Mesothelial cell of epicardium (in vitro differentiated cells): ENCODE results near the gene VSIG10L2. TPM values are rescaled to one million over a fixed set of nuclear protein-coding genes. Genes with fewer than 3 reads are reported as not detected.

ENCODE experiments used
- DNase-seq, 2 experiments: peaks; one replicate each; pipeline ENCODE4 v3.0.0; 2021; ENCODE audit warnings: low spot score in 2 of 2; ENCODE audit not compliant: unreplicated experiment in 2 of 2
- H3K27ac Mint-ChIP-seq: 2 replicates; pipeline ENCODE4 v1.8.0; 2021; ENCODE audit warnings: mixed read lengths
- H3K27me3 Mint-ChIP-seq: 2 replicates; pipeline ENCODE4 v1.8.0; 2021; ENCODE audit warnings: low read depth, mixed read lengths
- H3K36me3 Mint-ChIP-seq: 2 replicates; pipeline ENCODE4 v1.8.0; 2021; ENCODE audit warnings: mixed read lengths
- H3K4me1 Mint-ChIP-seq: 2 replicates; pipeline ENCODE4 v1.8.0; 2021; ENCODE audit warnings: mixed read lengths
- H3K4me3 Mint-ChIP-seq: 2 replicates; pipeline ENCODE4 v1.8.0; 2021; ENCODE audit warnings: mild to moderate bottlenecking, moderate library complexity, mixed read lengths
- H3K9me3 Mint-ChIP-seq: 2 replicates; pipeline ENCODE4 v1.8.0; 2021; ENCODE audit warnings: mixed read lengths
- total RNA-seq: library from RNA; stranded (reverse); gene quantifications from 3 replicates; pipeline ENCODE4 v1.2.1, GENCODE V29; 2021
- TF ChIP-seq, protein P1 (sequence below): fragments of 200-600 bp; sonication (generic); IDR thresholded peaks from one replicate; pipeline ENCODE4 v1.5.0; 2021; ENCODE audit warnings: antibody characterized with exemption; ENCODE audit not compliant: unreplicated experiment

VSIG10L2 gene
- total RNA-seq, 1 donor from 2014 or later = not detected

DNA sequence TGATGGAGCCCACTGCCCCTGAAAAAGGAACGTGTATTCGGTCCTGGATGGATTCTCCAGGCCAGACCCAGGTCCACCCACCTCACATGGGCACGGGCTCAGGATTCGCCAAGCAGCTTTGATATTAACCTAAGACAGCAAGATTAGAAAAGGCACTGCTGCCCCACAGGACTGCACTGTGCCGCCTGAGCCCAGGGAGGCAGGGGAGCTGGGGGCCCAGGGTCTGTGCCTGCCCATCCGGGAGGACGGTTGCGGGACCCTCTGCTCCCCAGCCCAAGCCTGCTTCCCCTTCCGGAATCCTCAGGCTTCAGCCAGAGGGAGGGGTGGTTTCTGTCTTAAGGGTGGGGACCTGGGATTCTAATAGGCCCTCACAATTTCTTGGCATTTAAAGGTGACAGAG lies 13.5 kb upstream of the VSIG10L2 start:
- no peak for DNase-seq
- TF ChIP-seq, protein P1, sequence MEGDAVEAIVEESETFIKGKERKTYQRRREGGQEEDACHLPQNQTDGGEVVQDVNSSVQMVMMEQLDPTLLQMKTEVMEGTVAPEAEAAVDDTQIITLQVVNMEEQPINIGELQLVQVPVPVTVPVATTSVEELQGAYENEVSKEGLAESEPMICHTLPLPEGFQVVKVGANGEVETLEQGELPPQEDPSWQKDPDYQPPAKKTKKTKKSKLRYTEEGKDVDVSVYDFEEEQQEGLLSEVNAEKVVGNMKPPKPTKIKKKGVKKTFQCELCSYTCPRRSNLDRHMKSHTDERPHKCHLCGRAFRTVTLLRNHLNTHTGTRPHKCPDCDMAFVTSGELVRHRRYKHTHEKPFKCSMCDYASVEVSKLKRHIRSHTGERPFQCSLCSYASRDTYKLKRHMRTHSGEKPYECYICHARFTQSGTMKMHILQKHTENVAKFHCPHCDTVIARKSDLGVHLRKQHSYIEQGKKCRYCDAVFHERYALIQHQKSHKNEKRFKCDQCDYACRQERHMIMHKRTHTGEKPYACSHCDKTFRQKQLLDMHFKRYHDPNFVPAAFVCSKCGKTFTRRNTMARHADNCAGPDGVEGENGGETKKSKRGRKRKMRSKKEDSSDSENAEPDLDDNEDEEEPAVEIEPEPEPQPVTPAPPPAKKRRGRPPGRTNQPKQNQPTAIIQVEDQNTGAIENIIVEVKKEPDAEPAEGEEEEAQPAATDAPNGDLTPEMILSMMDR = no peak
- Mint-ChIP-seq H3K27me3 (peaks cover 2% of the 10 kb centered on the region), H3K4me1 (peaks cover 39% of the 10 kb centered on the region), H3K36me3 (no peaks in the 10 kb centered on the region), H3K27ac (no peak overlapping the region), H3K9me3 (no peaks in the 10 kb centered on the region), H3K4me3 (no peak overlapping the region)

DNA sequence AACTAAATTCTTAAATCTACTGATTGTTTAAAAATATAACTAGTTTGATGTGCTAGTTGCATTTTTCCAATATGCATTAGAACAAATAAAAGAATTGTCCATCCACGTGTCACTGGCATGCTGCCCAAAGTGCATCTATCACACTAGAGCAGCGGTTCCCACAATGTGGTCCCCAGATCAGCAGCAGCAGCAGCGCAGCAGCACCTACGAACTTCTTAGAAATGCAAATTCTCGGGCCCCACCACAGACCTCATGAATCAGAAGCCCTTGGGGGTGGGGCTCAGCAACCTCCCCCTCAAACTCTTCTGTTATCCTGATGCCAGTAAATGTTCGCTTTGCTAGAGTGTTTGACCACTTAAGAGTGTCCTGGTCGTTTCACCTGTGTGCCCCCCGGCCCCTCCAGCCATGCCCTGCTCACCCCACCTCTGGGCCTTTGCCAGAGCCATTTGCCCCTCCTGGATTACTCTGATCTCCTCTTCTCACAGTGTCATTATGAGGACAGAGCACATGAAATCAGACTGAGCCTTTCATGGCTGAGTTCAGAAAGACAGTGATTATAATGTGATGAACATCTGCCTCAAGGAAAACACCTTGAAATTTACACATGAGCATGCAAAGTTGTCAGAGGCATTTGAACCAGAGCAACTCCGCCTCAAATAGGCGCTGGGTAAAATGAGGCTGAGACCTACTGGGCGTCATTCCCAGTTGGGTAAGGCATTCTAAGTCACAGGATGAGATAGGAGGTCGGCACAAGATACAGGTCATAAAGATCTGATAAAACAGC lies 12.6 kb upstream of the VSIG10L2 start:
- DNase-seq = no peak
- H3K4me3 Mint-ChIP-seq = no peak overlapping the region
- no peak overlapping the region for H3K27ac Mint-ChIP-seq
- H3K27me3 Mint-ChIP-seq = peaks cover 2% of the 10 kb centered on the region
- no peaks in the 10 kb centered on the region for H3K9me3 Mint-ChIP-seq
- no peaks in the 10 kb centered on the region for H3K36me3 Mint-ChIP-seq
- H3K4me1 Mint-ChIP-seq = peaks cover 44% of the 10 kb centered on the region
- TF ChIP-seq, protein P1 = no peak

DNA sequence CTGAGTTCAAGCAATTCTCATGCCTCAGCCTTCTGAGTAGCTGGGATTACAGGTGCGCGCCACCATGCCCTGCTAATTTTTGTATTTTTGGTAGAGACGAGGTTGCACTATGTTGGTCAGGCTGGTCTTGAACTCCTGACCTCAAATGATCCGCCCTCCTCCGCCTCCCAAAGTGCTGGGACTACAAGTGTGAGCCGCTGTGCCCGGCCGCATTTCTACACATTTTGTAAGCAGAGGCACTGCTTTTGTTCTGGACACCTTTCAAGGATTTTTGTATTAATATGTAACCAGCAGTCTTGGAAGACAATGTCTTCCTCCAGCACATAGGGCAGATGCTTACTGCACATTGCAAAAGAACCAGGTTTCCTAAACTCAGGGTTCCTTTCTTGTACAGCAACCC lies 11.4 kb upstream of the VSIG10L2 start:
- Mint-ChIP-seq H3K4me3 (no peak overlapping the region), H3K36me3 (no peaks in the 10 kb centered on the region), H3K9me3 (no peaks in the 10 kb centered on the region), H3K4me1 (peaks cover 53% of the 10 kb centered on the region), H3K27ac (no peak overlapping the region), H3K27me3 (peaks cover 2% of the 10 kb centered on the region)
- DNase-seq = no peak
- TF ChIP-seq, protein P1 = no peak

DNA sequence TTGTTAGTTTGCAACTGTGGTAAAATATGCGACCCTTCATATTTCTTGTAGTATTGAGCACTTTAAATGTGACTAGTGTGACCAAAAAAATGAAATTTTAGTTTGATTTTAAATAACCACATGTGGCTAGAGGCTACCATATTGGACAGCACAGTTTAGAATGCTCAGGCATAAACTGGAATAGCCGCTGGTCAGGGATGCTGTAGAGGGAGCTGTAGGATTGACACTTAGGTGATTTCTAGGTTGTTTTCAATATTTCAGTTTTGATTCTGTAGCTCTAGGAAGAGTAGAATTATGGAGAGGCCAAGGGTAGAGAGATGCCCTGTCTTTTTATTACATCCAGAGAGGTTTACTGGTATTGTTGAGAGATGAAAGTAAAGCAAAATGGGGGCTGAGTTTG lies 10.8 kb upstream of the VSIG10L2 start:
- Mint-ChIP-seq H3K4me3 (no peak overlapping the region), H3K27ac (peak overlapping the region; percentile 59), H3K36me3 (no peaks in the 10 kb centered on the region), H3K4me1 (peaks cover 53% of the 10 kb centered on the region), H3K27me3 (peaks cover 2% of the 10 kb centered on the region), H3K9me3 (no peaks in the 10 kb centered on the region)
- DNase-seq = no peak
- TF ChIP-seq, protein P1 = no peak

DNA sequence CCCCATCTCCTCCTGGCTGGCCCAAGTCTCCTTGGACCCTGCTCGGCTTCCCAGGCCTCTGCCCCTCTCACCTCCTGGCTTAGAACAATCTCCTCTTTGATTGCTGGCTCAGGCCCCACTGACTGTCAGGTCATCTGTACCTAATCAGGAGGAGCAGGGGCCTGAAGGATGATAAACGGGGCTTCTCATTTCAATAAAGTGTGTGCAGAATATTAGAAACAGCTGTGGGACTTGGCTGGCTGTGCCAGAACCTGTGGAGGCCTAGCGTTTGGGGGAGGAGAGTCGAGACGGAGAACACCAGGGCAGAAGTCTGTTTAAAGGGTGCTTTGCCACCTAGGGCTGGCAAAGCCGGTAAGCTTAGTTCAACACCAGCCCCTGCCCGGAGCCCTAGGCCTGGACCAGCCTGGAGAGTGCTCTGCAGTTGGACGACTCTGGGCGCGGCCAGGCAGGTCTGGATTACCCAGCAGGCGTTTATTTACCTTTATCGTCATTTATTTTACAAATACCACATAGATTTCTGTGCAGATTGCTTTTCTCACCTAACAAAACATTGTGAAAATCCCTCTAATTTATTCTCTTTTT lies 10.1 kb upstream of the VSIG10L2 start:
- no peaks in the 10 kb centered on the region for H3K36me3 Mint-ChIP-seq
- H3K27me3 Mint-ChIP-seq = peaks cover 2% of the 10 kb centered on the region
- H3K9me3 Mint-ChIP-seq = no peaks in the 10 kb centered on the region
- peak overlapping the region; percentile 59 for H3K27ac Mint-ChIP-seq
- H3K4me1 Mint-ChIP-seq = peaks cover 53% of the 10 kb centered on the region
- TF ChIP-seq, protein P1 = no peak
- DNase-seq = no peak
- H3K4me3 Mint-ChIP-seq = no peak overlapping the region
